Bronchial epithelial cell (primary cell): Measurements from ENCODE around the gene NPAS3. TPM values are rescaled to one million over a fixed set of nuclear protein-coding genes. Genes with fewer than 3 reads are reported as not detected.

ENCODE experiments used
- DNase-seq: peaks from one replicate; pipeline ENCODE4 v3.0.0-alpha.2; 2010; ENCODE audit warnings: low read depth
- FAIRE-seq: peaks from 2 replicates; lab custom pipeline; 2011; peaks lifted over from hg19 to GRCh38; lab: Jason Lieb, UNC
- H3K27me3 ChIP-seq: 2 replicates; pipeline ENCODE4 v1.5.1; 2011; ENCODE audit warnings: low read length; ENCODE audit not compliant: control insufficient read depth, insufficient read depth
- H3K36me3 ChIP-seq: 2 replicates; pipeline ENCODE4 v1.5.1; 2011; ENCODE audit warnings: low read length; ENCODE audit not compliant: control insufficient read depth, insufficient read depth
- H3K4me3 ChIP-seq: 2 replicates; pipeline ENCODE4 v1.5.1; 2011; ENCODE audit warnings: mild to moderate bottlenecking, low read depth, low read length, control low read depth
- total RNA-seq: library from RNA; depleted of rRNA; stranded (reverse); fragments of >200 nt; gene quantifications from 2 replicates; pipeline ENCODE4 v1.2.1, GENCODE V29; 2014
- TF ChIP-seq, protein P1 (sequence below): IDR thresholded peaks from 2 replicates; pipeline ENCODE4 v1.5.1; 2011; ENCODE audit warnings: mild to moderate bottlenecking, moderate library complexity, low read length, control low read depth, inconsistent platforms; ENCODE audit not compliant: insufficient read depth, severe bottlenecking

The NPAS3 gene
- total RNA-seq, 1 donor from 2014 or later: not detected

DNA sequence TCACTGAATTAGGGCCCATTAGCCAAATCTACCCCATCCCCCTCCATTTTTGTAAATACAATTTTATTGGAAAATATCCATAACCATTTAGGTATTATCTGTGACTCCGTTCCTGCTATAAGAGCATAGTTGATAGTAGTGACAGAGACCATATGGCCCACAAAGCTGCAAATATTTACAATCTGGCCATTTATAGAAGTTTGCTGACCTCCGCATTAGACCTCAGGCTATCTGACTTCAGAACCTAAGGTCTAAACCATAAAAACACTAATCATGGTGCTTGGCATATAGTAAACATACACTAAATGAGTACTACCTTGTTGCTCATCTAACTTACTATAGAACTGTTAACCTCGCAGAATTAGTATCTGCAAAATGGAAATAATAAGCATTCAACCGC lies 124.8 kb downstream of the NPAS3 start:
- TF ChIP-seq, protein P1, sequence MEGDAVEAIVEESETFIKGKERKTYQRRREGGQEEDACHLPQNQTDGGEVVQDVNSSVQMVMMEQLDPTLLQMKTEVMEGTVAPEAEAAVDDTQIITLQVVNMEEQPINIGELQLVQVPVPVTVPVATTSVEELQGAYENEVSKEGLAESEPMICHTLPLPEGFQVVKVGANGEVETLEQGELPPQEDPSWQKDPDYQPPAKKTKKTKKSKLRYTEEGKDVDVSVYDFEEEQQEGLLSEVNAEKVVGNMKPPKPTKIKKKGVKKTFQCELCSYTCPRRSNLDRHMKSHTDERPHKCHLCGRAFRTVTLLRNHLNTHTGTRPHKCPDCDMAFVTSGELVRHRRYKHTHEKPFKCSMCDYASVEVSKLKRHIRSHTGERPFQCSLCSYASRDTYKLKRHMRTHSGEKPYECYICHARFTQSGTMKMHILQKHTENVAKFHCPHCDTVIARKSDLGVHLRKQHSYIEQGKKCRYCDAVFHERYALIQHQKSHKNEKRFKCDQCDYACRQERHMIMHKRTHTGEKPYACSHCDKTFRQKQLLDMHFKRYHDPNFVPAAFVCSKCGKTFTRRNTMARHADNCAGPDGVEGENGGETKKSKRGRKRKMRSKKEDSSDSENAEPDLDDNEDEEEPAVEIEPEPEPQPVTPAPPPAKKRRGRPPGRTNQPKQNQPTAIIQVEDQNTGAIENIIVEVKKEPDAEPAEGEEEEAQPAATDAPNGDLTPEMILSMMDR: no peak
- no peak for FAIRE-seq
- H3K36me3 ChIP-seq: no peaks in the 10 kb centered on the region
- H3K27me3 ChIP-seq: no peaks in the 10 kb centered on the region
- no peak overlapping the region for H3K4me3 ChIP-seq
- no peak for DNase-seq

DNA sequence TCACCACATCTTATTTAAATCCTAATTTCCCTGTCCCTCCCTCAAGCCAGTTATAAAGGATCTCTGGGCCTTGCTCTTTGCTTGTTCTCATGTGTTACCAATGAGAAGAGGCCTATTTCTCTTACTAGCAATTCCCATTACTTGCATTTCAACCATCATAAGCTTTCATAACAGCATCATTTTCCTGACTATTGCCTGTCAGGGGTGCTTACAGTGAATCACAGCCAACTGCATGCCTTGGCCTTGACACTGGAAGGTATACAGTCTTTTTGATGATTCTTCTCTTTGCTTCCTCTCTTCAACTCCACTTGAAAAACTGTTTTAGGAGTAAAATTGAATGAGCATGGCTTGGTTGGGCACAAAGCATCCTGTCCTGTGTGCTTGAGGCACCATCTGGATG lies 127.0 kb downstream of the NPAS3 start:
- FAIRE-seq (no peak), DNase-seq (no peak)
- Histone ChIP-seq H3K36me3 (no peaks in the 10 kb centered on the region), H3K4me3 (no peak overlapping the region), H3K27me3 (no peaks in the 10 kb centered on the region)
- TF ChIP-seq, protein P1: no peak

DNA sequence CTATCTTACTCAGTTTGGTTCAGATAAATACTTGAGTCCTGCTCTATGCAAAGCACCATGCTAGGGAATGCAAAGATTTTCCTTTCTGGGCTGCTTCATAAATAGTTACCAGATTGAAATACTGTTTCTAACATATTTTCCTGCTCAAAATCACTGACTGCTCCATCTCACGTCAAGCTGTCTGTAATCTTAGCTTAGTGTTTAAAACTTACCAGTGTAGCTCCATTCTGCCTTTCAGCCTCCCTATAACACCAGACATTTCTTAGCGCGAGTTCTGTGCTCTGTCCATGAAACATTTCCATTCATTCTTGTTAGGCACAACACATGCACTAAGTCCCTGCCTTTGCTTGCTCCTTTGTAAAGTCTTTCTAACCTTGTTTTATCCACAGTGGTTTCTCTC lies 129.4 kb downstream of the NPAS3 start:
- Histone ChIP-seq H3K36me3 (no peaks in the 10 kb centered on the region), H3K4me3 (no peak overlapping the region), H3K27me3 (no peaks in the 10 kb centered on the region)
- FAIRE-seq (no peak), DNase-seq (no peak)
- TF ChIP-seq, protein P1: no peak

DNA sequence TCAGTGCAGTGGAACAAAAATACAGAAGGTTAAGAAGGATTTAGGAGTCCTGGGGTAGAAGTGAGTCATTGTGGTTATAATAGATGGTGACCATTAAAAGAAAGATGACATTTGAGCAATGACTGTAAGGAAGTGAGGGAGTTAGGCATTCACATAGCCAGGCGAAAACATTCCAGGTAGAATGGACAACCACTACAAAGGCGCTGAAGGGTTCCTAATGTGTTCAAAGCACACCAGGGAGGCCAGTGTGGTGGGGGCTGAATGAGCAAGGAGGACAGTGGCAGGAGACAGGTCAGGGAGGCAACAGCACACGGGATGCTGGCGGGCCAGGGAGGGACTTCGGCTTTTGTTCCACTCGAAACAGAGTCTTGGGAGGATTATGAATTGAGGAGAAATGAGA lies 129.9 kb downstream of the NPAS3 start:
- DNase-seq (no peak), FAIRE-seq (peak; percentile 52)
- Histone ChIP-seq H3K27me3 (no peaks in the 10 kb centered on the region), H3K4me3 (no peak overlapping the region), H3K36me3 (no peaks in the 10 kb centered on the region)
- TF ChIP-seq, protein P1: no peak

DNA sequence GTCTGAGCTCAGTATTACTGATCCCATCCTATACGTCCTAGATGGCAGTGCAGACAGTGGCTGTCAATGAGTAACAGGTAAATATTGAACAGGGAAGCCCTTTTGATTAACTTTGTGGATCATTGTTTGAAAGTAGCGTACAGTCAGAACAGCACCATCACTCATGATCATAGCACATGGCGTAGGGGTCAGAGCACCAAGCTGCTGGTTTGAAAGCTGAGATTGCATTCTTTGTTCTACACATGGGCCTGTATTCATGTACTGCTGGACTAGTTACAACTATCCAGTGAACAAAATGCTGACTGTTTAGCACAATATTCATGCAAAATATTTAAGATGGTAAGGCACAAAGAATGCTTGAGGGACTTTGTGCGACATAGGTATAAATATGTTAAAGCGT lies 131.8 kb downstream of the NPAS3 start:
- no peaks in the 10 kb centered on the region for H3K36me3 ChIP-seq

DNA sequence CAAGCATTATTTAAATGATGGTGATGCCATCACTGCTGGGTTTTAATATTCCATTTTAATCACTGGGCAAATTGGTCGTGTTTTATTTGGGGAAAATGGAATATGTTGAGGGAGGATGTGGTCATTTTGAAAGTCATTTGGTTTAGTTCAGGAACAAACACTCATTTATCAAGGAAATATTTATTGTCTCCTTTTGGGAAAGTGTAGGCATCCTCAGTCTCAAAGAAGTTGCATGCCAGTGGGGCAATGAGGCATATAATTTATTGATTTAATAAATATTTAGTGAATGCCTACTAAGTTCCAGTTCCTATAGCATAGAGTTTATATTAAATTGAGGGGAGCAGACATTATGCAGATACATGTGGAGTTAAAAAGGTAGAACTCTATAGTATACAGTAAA lies 134.3 kb downstream of the NPAS3 start:
- Histone ChIP-seq H3K27me3 (no peaks in the 10 kb centered on the region), H3K4me3 (no peak overlapping the region), H3K36me3 (no peaks in the 10 kb centered on the region)
- DNase-seq (no peak), FAIRE-seq (no peak)
- TF ChIP-seq, protein P1: no peak

More for the DNA sequence above, 131.8 kb downstream of the NPAS3 start:
- Histone ChIP-seq H3K4me3 (no peak overlapping the region), H3K27me3 (no peaks in the 10 kb centered on the region)
- TF ChIP-seq, protein P1: no peak
- DNase-seq (no peak), FAIRE-seq (no peak)
